HG02973 (cell line): ENCODE measurements around the gene PSMB2.

ENCODE experiments used
- ATAC-seq: cut with Tn5 transposase; IDR thresholded peaks from one replicate; pipeline ENCODE4 v1.9.1; 2021; ENCODE audit warnings: moderate library complexity; ENCODE audit not compliant: unreplicated experiment

Gene PSMB2

GRCh38 chr1:35573198-35574124 lies 67.9 kb downstream of the PSMB2 start, which contains the start of gene TFAP2E:
Gene TFAP2E (plus strand): TSS chr1:35573314. CDS start chr1:35573578, 264 bp downstream.
- ATAC-seq: no peak

GRCh38 chr1:35572296-35572695 lies 69.0 kb downstream of the PSMB2 start:
- ATAC-seq: no peak

DNA sequence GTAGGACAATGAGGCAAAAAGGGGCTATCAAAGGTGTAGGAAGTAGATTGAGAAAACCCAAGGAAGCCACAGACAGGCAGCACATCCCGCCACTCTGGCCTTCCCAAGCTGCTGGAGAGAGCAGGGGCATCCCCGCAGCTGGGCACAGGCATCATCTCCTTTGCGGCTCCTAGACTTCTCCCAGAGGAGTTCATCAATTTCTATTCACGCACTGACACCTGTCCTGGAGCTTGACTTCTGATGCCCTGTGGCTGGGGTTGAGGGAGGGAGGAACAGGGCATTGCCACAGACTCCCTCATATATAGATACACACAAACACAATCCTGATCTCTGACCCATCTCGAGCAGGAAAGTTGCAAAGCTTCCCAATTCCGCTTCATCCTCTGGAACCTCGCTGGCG lies 70.1 kb downstream of the PSMB2 start:
- no peak for ATAC-seq

GRCh38 chr1:35570589-35571137 lies 70.7 kb downstream of the PSMB2 start:
- ATAC-seq: no peak

- ATAC-seq: no peak
Observed at GRCh38 chr1:35569936-35570335, 71.4 kb downstream of the PSMB2 start.

DNA sequence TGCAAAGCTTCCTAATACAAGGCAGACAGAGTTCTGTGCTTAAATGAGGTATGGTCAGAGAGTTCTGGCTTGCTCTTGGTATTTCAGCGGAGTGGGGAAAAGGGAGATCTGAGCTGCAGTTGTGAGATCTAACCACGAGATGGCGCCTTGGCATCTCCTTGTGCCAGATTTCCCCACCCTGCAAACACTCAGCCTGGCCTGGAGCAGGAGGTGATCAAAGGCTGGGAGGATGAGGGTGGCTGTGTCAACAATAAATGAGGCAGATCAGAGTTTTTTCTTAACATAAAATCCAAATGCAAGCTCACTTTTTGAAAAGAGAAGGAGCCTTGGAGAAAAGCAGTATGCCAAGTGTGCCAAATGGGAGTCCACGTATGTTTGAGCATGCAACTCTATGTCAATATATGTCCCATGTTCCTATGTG lies 72.3 kb downstream of the PSMB2 start:
- no peak for ATAC-seq

- ATAC-seq: no peak
Observed at GRCh38 chr1:35567947-35568558, 73.3 kb downstream of the PSMB2 start.

- ATAC-seq: no peak
Observed at GRCh38 chr1:35565742-35566133, 75.6 kb downstream of the PSMB2 start.

- no peak for ATAC-seq
Observed at GRCh38 chr1:35564884-35565741, 76.2 kb downstream of the PSMB2 start.

- no peak for ATAC-seq
Observed at GRCh38 chr1:35564037-35564883, 77.1 kb downstream of the PSMB2 start.

DNA sequence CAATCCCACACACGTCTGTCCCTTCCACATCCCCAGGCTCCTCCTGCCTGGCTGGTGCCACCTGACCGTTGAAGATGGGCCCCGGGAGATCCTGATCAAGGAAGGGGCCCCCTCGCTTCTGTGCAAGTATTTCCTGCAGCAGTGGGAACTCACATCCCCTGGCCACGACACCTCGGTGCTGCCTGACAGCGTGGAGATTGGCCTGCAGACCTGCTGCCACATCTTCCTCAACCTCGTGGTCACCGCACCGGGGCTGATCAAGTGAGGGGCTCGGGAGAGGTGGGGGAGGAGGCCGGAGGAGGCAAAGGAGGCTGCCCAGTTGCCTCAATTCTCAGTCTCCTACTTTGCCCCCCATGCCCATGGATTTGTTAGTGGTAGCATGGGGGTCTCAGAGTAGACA lies 78.2 kb downstream of the PSMB2 start:
- ATAC-seq: no peak

GRCh38 chr1:35561972-35562680 lies 79.2 kb downstream of the PSMB2 start:
- no peak for ATAC-seq

DNA sequence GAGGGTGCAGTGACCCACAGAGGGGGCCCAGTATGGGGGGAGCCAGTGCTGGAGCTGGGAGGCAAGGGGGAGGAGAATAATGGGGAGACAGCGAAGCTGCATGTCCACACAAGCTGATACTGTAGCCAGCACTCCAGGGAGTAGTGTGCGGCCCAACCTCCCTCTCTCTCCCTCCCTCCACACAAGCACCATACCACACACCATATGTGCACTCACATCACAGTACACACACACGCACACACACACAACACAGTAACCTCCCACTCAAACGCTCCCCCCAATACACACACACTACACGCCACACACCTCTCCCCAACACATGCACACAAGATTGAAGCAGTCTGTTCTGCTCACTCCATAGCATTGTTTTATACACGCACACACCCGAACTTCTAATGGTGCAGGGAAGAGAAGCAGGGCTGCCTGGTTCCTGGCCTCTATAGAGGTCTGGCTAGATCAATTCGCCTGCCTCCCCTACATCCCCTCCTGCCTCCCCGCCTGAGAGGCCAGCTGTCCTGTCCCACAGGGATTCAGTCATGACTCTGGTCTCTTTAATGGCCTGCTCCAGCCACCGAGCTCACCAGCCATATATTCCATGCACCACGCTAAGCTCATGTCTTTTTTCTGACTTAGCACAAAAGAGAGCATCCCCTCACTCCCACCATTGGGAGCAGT lies 79.9 kb downstream of the PSMB2 start:
- no peak for ATAC-seq

DNA sequence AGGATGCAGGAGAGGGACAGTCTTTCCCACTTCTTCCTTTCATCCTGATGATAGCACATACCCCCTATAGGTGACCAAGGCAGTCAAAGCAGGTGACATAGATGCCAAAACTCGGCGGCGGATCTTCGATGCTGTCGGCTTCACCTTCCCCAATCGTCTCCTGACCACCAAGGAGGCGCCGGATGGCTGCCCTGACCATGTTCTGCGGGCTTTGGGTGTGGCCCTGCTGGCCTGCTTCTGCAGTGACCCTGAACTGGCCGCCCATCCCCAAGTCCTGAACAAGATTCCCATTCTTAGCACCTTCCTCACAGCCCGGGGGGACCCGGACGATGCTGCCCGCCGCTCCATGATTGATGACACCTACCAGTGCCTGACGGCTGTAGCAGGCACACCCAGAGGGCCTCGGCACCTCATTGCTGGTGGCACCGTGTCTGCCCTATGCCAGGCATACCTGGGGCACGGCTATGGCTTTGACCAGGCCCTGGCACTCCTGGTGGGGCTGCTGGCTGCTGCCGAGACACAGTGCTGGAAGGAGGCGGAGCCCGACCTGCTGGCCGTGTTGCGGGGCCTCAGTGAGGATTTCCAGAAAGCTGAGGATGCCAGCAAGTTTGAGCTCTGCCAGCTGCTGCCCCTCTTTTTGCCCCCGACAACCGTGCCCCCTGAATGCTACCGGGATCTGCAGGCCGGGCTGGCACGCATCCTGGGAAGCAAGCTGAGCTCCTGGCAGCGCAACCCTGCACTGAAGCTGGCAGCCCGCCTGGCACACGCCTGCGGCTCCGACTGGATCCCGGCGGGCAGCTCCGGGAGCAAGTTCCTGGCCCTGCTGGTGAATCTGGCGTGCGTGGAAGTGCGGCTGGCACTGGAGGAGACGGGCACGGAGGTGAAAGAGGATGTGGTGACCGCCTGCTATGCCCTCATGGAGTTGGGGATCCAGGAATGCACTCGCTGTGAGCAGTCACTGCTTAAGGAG lies 80.8 kb downstream of the PSMB2 start:
- no peak for ATAC-seq

GRCh38 chr1:35559317-35559944 lies 81.9 kb downstream of the PSMB2 start:
- no peak for ATAC-seq

- ATAC-seq: no peak
Observed at GRCh38 chr1:35558374-35559316, 82.7 kb downstream of the PSMB2 start.
